Astrocyte (in vitro differentiated cells and primary cell): ENCODE data around the gene NUCKS1. TPM values are rescaled to one million over a fixed set of nuclear protein-coding genes. Genes with fewer than 3 reads are reported as not detected.

ENCODE experiments used
- DNase-seq: peaks from one replicate; pipeline ENCODE4 v3.0.0-alpha.2; 2010; ENCODE audit warnings: low read depth
- FAIRE-seq: peaks from 2 replicates; lab custom pipeline; 2011; peaks lifted over from hg19 to GRCh38; lab: Jason Lieb, UNC
- H2AFZ ChIP-seq: 2 replicates; pipeline ENCODE4 v1.6.0; 2012; ENCODE audit warnings: low read depth, low read length, inconsistent platforms
- H3K27ac ChIP-seq: 2 replicates; pipeline ENCODE4 v1.5.1; 2011; ENCODE audit warnings: low read depth, low read length, inconsistent platforms
- H3K27me3 ChIP-seq: 2 replicates; pipeline ENCODE4 v1.6.0; 2011; ENCODE audit warnings: low read length, inconsistent platforms; ENCODE audit not compliant: insufficient read depth
- H3K36me3 ChIP-seq: 2 replicates; pipeline ENCODE4 v1.5.1; 2011; ENCODE audit warnings: low read length, inconsistent platforms; ENCODE audit not compliant: insufficient read depth
- H3K4me1 ChIP-seq: 2 replicates; pipeline ENCODE4 v1.5.1; 2011; ENCODE audit warnings: low read length, inconsistent platforms; ENCODE audit not compliant: insufficient read depth
- H3K4me2 ChIP-seq: 2 replicates; pipeline ENCODE4 v1.6.0; 2012; ENCODE audit warnings: low read length, inconsistent platforms
- H3K4me3 ChIP-seq: 2 replicates; pipeline ENCODE4 v1.5.1; 2011; ENCODE audit warnings: low read depth, mild to moderate bottlenecking, low read length, inconsistent platforms; ENCODE audit not compliant: insufficient read depth
- H3K79me2 ChIP-seq: 2 replicates; pipeline ENCODE4 v1.6.0; 2012; ENCODE audit warnings: mild to moderate bottlenecking, low read length, inconsistent platforms; ENCODE audit not compliant: insufficient read depth
- H3K9ac ChIP-seq: 2 replicates; pipeline ENCODE4 v1.6.0; 2012; ENCODE audit warnings: mild to moderate bottlenecking, low read length, inconsistent platforms
- H3K9me3 ChIP-seq: 2 replicates; pipeline ENCODE4 v1.5.1; 2012; ENCODE audit warnings: low read depth, mild to moderate bottlenecking, low read length, inconsistent platforms; ENCODE audit not compliant: insufficient read depth
- H4K20me1 ChIP-seq: 2 replicates; pipeline ENCODE4 v1.6.0; 2012; ENCODE audit warnings: low read length, inconsistent platforms; ENCODE audit not compliant: insufficient read depth
- H3K27ac Mint-ChIP-seq: one replicate; pipeline ENCODE4 v1.8.0; 2021; ENCODE audit warnings: mild to moderate bottlenecking, mixed read lengths; ENCODE audit not compliant: unreplicated experiment
- H3K27me3 Mint-ChIP-seq: one replicate; pipeline ENCODE4 v1.8.0; 2021; ENCODE audit warnings: low read depth, mixed read lengths; ENCODE audit not compliant: unreplicated experiment
- H3K36me3 Mint-ChIP-seq: one replicate; pipeline ENCODE4 v1.8.0; 2021; ENCODE audit warnings: low read depth, mixed read lengths; ENCODE audit not compliant: unreplicated experiment
- H3K4me1 Mint-ChIP-seq: one replicate; pipeline ENCODE4 v1.8.0; 2021; ENCODE audit warnings: low read depth, mixed read lengths; ENCODE audit not compliant: unreplicated experiment
- H3K4me3 Mint-ChIP-seq: one replicate; pipeline ENCODE4 v1.8.0; 2021; ENCODE audit warnings: mild to moderate bottlenecking, moderate library complexity, mixed read lengths; ENCODE audit not compliant: unreplicated experiment
- H3K9me3 Mint-ChIP-seq: one replicate; pipeline ENCODE4 v1.8.0; 2021; ENCODE audit warnings: mild to moderate bottlenecking, mixed read lengths; ENCODE audit not compliant: unreplicated experiment
- CTCF ChIP-seq: IDR thresholded peaks from 2 replicates; pipeline ENCODE4 v1.5.1; 2011; ENCODE audit warnings: low read depth, mild to moderate bottlenecking, inconsistent platforms, low read length, moderate library complexity; ENCODE audit not compliant: insufficient read depth
- EZH2 ChIP-seq: IDR thresholded peaks from 2 replicates; pipeline ENCODE4 v1.6.1; 2012; ENCODE audit warnings: mild to moderate bottlenecking, low read length, inconsistent platforms; ENCODE audit not compliant: insufficient read depth
- total RNA-seq: library from RNA; stranded (reverse); gene quantifications from 2 replicates; pipeline ENCODE4 v1.2.1, GENCODE V29; 2021

The NUCKS1 gene
- total RNA-seq, 1 donor from 2014 or later: 169 TPM

- no peak overlapping the region for H3K4me2 ChIP-seq
- DNase-seq: no peak
- H3K4me1 ChIP-seq: peaks cover 5% of the 10 kb centered on the region
- no peaks in the 10 kb centered on the region for H3K9me3 ChIP-seq
- no peaks in the 10 kb centered on the region for H3K36me3 Mint-ChIP-seq
- H3K27ac Mint-ChIP-seq: no peak overlapping the region
- no peak overlapping the region for H3K27ac ChIP-seq
- no peaks in the 10 kb centered on the region for H3K79me2 ChIP-seq
- H3K36me3 ChIP-seq: peaks cover 2% of the 10 kb centered on the region
- FAIRE-seq: no peak
- no peaks in the 10 kb centered on the region for H3K9me3 Mint-ChIP-seq
- H3K9ac ChIP-seq: no peak overlapping the region
- TF ChIP-seq CTCF (no peak), EZH2 (no peak)
- no peaks in the 10 kb centered on the region for H4K20me1 ChIP-seq
- H3K27me3 ChIP-seq: no peaks in the 10 kb centered on the region
- H3K4me1 Mint-ChIP-seq: no peaks in the 10 kb centered on the region
- no peak overlapping the region for H2AFZ ChIP-seq
- H3K4me3 Mint-ChIP-seq: no peak overlapping the region
- H3K4me3 ChIP-seq: no peak overlapping the region
- peaks cover 4% of the 10 kb centered on the region for H3K27me3 Mint-ChIP-seq
These were observed 36.6 kb upstream of the NUCKS1 start for GRCh38 chr1:205786601-205787000.

- peaks cover 4% of the 10 kb centered on the region for H3K27me3 Mint-ChIP-seq
- no peak overlapping the region for H3K27ac ChIP-seq
- H3K36me3 Mint-ChIP-seq: no peaks in the 10 kb centered on the region
- H4K20me1 ChIP-seq: no peaks in the 10 kb centered on the region
- no peak overlapping the region for H3K4me3 ChIP-seq
- H3K4me3 Mint-ChIP-seq: no peak overlapping the region
- H3K4me2 ChIP-seq: no peak overlapping the region
- no peak for TF ChIP-seq EZH2
- H2AFZ ChIP-seq: no peak overlapping the region
- no peaks in the 10 kb centered on the region for H3K79me2 ChIP-seq
- FAIRE-seq (no peak), DNase-seq (no peak)
- no peaks in the 10 kb centered on the region for H3K9me3 ChIP-seq
- no peak overlapping the region for H3K9ac ChIP-seq
- peaks cover 2% of the 10 kb centered on the region for H3K36me3 ChIP-seq
- H3K4me1 ChIP-seq: peaks cover 5% of the 10 kb centered on the region
- H3K27me3 ChIP-seq: peaks cover 2% of the 10 kb centered on the region
- H3K27ac Mint-ChIP-seq: no peak overlapping the region
- H3K4me1 Mint-ChIP-seq: no peaks in the 10 kb centered on the region
- no peaks in the 10 kb centered on the region for H3K9me3 Mint-ChIP-seq
These were observed 35.5 kb upstream of the NUCKS1 start for GRCh38 chr1:205785446-205785845.

GRCh38 chr1:205783904-205784303, 33.9 kb upstream of the NUCKS1 start:
- Mint-ChIP-seq H3K4me1 (no peaks in the 10 kb centered on the region), H3K27me3 (peaks cover 5% of the 10 kb centered on the region), H3K27ac (no peak overlapping the region), H3K9me3 (no peaks in the 10 kb centered on the region), H3K4me3 (no peak overlapping the region), H3K36me3 (no peaks in the 10 kb centered on the region)
- Histone ChIP-seq H3K9me3 (no peaks in the 10 kb centered on the region), H3K27ac (no peak overlapping the region), H3K4me2 (peak overlapping the region; percentile 6), H3K4me1 (peaks cover 5% of the 10 kb centered on the region), H3K79me2 (no peaks in the 10 kb centered on the region), H3K27me3 (peaks cover 2% of the 10 kb centered on the region), H3K36me3 (no peaks in the 10 kb centered on the region), H2AFZ (no peak overlapping the region), H4K20me1 (no peaks in the 10 kb centered on the region), H3K4me3 (no peak overlapping the region), H3K9ac (no peak overlapping the region)
- TF ChIP-seq CTCF: no peak
- no peak for TF ChIP-seq EZH2
- FAIRE-seq (no peak), DNase-seq (peak; percentile 79)
